ENCODE results near the gene NUP62. TPM values are rescaled to one million over a fixed set of nuclear protein-coding genes. Genes with fewer than 3 reads are reported as not detected.

The NUP62 gene
- total and polyA plus RNA-seq, 4 donors = 16.2 to 45.9 (median 38.0) TPM

DNA sequence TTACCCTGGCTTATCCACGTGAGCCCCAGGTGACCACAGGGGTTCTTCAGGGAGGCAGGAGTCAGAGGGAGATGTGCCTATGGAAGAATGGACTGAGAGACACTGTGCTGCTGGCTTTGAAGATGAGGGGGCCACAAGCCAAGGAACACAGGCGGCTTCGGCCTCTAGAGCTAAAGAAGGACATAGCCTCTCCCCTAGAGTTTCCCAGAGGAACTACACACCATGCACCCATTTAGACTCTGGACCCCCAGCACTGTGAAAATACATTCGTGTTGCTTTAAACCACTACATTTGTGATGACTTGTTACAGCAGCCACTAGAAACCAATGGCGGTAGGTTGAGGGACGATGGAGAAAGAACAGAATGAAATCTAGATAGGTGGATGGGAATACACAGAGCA, 14.0 kb downstream of the NUP62 start:
- no peak overlapping the region for H3K9ac ChIP-seq (ENCODE audit: insufficient read depth in 1 of 2, low read length in 2 of 2)
- DNase-seq (no peak), ATAC-seq (ENCODE audit: insufficient read depth, low FRiP score) (no peak)
- TF ChIP-seq, protein P1, sequence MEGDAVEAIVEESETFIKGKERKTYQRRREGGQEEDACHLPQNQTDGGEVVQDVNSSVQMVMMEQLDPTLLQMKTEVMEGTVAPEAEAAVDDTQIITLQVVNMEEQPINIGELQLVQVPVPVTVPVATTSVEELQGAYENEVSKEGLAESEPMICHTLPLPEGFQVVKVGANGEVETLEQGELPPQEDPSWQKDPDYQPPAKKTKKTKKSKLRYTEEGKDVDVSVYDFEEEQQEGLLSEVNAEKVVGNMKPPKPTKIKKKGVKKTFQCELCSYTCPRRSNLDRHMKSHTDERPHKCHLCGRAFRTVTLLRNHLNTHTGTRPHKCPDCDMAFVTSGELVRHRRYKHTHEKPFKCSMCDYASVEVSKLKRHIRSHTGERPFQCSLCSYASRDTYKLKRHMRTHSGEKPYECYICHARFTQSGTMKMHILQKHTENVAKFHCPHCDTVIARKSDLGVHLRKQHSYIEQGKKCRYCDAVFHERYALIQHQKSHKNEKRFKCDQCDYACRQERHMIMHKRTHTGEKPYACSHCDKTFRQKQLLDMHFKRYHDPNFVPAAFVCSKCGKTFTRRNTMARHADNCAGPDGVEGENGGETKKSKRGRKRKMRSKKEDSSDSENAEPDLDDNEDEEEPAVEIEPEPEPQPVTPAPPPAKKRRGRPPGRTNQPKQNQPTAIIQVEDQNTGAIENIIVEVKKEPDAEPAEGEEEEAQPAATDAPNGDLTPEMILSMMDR (IDR thresholded peaks at IDR 0.05; ENCODE audit: control extremely low read depth, extremely low read depth) = no peak
- peaks cover 3 to 37% (median 25%) of the 10 kb centered on the region in 4 donors for H3K36me3 ChIP-seq (ENCODE audit: control insufficient read depth in 4 of 4, insufficient read depth in 4 of 4, low read length in 4 of 4)
- no peaks in the 10 kb centered on the region for H3K27me3 ChIP-seq (ENCODE audit: control insufficient read depth in 3 of 3, insufficient read depth in 3 of 3, low read length in 2 of 3)
- no peak overlapping the region for H3K27ac ChIP-seq (ENCODE audit: low read depth in 1 of 2, low read length in 1 of 2)
- WGBS, 2 donors = 97 to 99% methylated on average over 6 of the region's 6 CpGs
- no peaks in the 10 kb centered on the region for H3K9me3 ChIP-seq (ENCODE audit: control insufficient read depth in 4 of 4, insufficient read depth in 3 of 4, low read length in 3 of 4)
- no peak overlapping the region for H3K4me3 ChIP-seq
- H3K4me1 ChIP-seq (ENCODE audit: control insufficient read depth in 5 of 5, insufficient read depth in 5 of 5, low read length in 5 of 5) = peaks cover 0 to 3% (median 0%) of the 10 kb centered on the region in 5 donors

- WGBS, 2 donors = 90 to 94% methylated on average over 10 of the region's 10 CpGs
- DNase-seq (no peak), ATAC-seq (ENCODE audit: insufficient read depth, low FRiP score) (no peak)
- H3K27ac ChIP-seq (ENCODE audit: low read depth in 1 of 2, low read length in 1 of 2) = no peak overlapping the region
- no peaks in the 10 kb centered on the region for H3K9me3 ChIP-seq (ENCODE audit: control insufficient read depth in 4 of 4, insufficient read depth in 3 of 4, low read length in 3 of 4)
- no peaks in the 10 kb centered on the region for H3K27me3 ChIP-seq (ENCODE audit: control insufficient read depth in 3 of 3, insufficient read depth in 3 of 3, low read length in 2 of 3)
- H3K9ac ChIP-seq (ENCODE audit: insufficient read depth in 1 of 2, low read length in 2 of 2) = no peak overlapping the region
- H3K4me1 ChIP-seq (ENCODE audit: control insufficient read depth in 5 of 5, insufficient read depth in 5 of 5, low read length in 5 of 5) = peaks cover 0 to 3% (median 0%) of the 10 kb centered on the region in 5 donors
- H3K36me3 ChIP-seq (ENCODE audit: control insufficient read depth in 4 of 4, insufficient read depth in 4 of 4, low read length in 4 of 4) = peaks cover 10 to 43% (median 26%) of the 10 kb centered on the region in 4 donors
- no peak overlapping the region for H3K4me3 ChIP-seq
- TF ChIP-seq, protein P1 (IDR thresholded peaks at IDR 0.05; ENCODE audit: control extremely low read depth, extremely low read depth) = no peak
Observed at GRCh38 chr19:49913720-49914119, 15.6 kb downstream of the NUP62 start.

- H3K27ac ChIP-seq (ENCODE audit: low read depth in 1 of 2, low read length in 1 of 2) = peak overlapping the region in 1 of 2 donors; percentile 11
Observed at GRCh38 chr19:49912965-49913685, 16.2 kb downstream of the NUP62 start.

More at GRCh38 chr19:49912965-49913685, 16.2 kb downstream of the NUP62 start:
- H3K9me3 ChIP-seq (ENCODE audit: control insufficient read depth in 4 of 4, insufficient read depth in 3 of 4, low read length in 3 of 4) = no peaks in the 10 kb centered on the region
- H3K27me3 ChIP-seq (ENCODE audit: control insufficient read depth in 3 of 3, insufficient read depth in 3 of 3, low read length in 2 of 3) = no peaks in the 10 kb centered on the region
- WGBS, 2 donors = 74 to 81% methylated on average over 21 of the region's 21 CpGs
- no peak overlapping the region for H3K4me3 ChIP-seq
- H3K9ac ChIP-seq (ENCODE audit: insufficient read depth in 1 of 2, low read length in 2 of 2) = no peak overlapping the region
- TF ChIP-seq, protein P1 (IDR thresholded peaks at IDR 0.05; ENCODE audit: control extremely low read depth, extremely low read depth) = no peak
- H3K4me1 ChIP-seq (ENCODE audit: control insufficient read depth in 5 of 5, insufficient read depth in 5 of 5, low read length in 5 of 5) = peaks cover 0 to 3% (median 0%) of the 10 kb centered on the region in 5 donors
- DNase-seq = peak; percentile 11 to 41 (median 41)
- ATAC-seq (ENCODE audit: insufficient read depth, low FRiP score) = no peak
- peaks cover 10 to 43% (median 31%) of the 10 kb centered on the region in 4 donors for H3K36me3 ChIP-seq (ENCODE audit: control insufficient read depth in 4 of 4, insufficient read depth in 4 of 4, low read length in 4 of 4)

Data from lung (tissue), 12 donors.